Activated T-helper 2 cell treated with anti-CD3 and anti-CD28 coated beads, Interferon-gamma antibody, Interleukin-2, Interleukin-4, amounts not matched to agents 10 μg/mL and 5 μg/mL and 100 μg/mL, durations not matched to agents 14 hours and 24 hours and 36 hours (primary cell): ENCODE results near the gene CD207. TPM values are rescaled to one million over a fixed set of nuclear protein-coding genes. Genes with fewer than 3 reads are reported as not detected.
"Not testable (repeated sequence)": the region's sequence is repeated elsewhere in the genome, so short reads cannot be mapped to it uniquely, and the experiment has no call there.

Experiments
- DNase-seq: peaks from one replicate; pipeline ENCODE4 v3.0.0; 2021; ENCODE audit warnings: low spot score
- H3K27ac Mint-ChIP-seq: one replicate; pipeline ENCODE4 v1.8.0; 2021; ENCODE audit warnings: mixed read lengths
- H3K27me3 Mint-ChIP-seq: one replicate; pipeline ENCODE4 v1.8.0; 2021; ENCODE audit warnings: low read depth, mixed read lengths
- H3K36me3 Mint-ChIP-seq: one replicate; pipeline ENCODE4 v1.8.0; 2021; ENCODE audit warnings: low read depth, mixed read lengths
- H3K4me1 Mint-ChIP-seq: one replicate; pipeline ENCODE4 v1.8.0; 2021; ENCODE audit warnings: low read depth, mixed read lengths
- H3K4me3 Mint-ChIP-seq: one replicate; pipeline ENCODE4 v1.8.0; 2021; ENCODE audit warnings: low read depth, mild to moderate bottlenecking, moderate library complexity, mixed read lengths
- H3K9me3 Mint-ChIP-seq: one replicate; pipeline ENCODE4 v1.8.0; 2021; ENCODE audit warnings: mixed read lengths
- intact Hi-C: fragments of 100-400 bp; cut with micrococcal nuclease; formaldehyde crosslinking; loops from one replicate; pipeline ENCODE4 v1.15.1; 2023
- total RNA-seq: library from RNA; stranded (reverse); gene quantifications from 2 replicates; pipeline ENCODE4 v1.2.3, GENCODE V29; 2022

The CD207 gene
- total RNA-seq, result not detected in 2 replicates

- H3K36me3 Mint-ChIP-seq, result no peaks in the 10 kb centered on the region
- H3K4me1 Mint-ChIP-seq, result no peaks in the 10 kb centered on the region
- H3K9me3 Mint-ChIP-seq, result no peaks in the 10 kb centered on the region
- DNase-seq, result no peak
- intact Hi-C loops, result no loop called here
- no peak within 1 kb of the TSS for H3K4me3 Mint-ChIP-seq
- H3K27ac Mint-ChIP-seq, result no peak within 1 kb of the TSS
- no peaks in the 10 kb centered on the region for H3K27me3 Mint-ChIP-seq
These were observed at the start of gene CD207 for GRCh38 chr2:70835643-70836042. Gene CD207 (minus strand): TSS chr2:70835816. CDS start chr2:70835776, 40 bp downstream.

GRCh38 chr2:70878543-70878942 lies 42.9 kb upstream of the CD207 start:
- H3K27me3 Mint-ChIP-seq, result peaks cover 70% of the 10 kb centered on the region
- H3K27ac Mint-ChIP-seq, result peak overlapping the region; percentile 59
- intact Hi-C loops, DNase-seq, H3K4me3 Mint-ChIP-seq, H3K36me3 Mint-ChIP-seq, H3K9me3 Mint-ChIP-seq: not testable (repeated sequence)
- H3K4me1 Mint-ChIP-seq, result peaks cover 10% of the 10 kb centered on the region

GRCh38 chr2:70876138-70876537 lies 40.5 kb upstream of the CD207 start:
- DNase-seq, H3K27ac Mint-ChIP-seq, H3K9me3 Mint-ChIP-seq, H3K36me3 Mint-ChIP-seq, H3K4me3 Mint-ChIP-seq, intact Hi-C loops: not testable (repeated sequence)
- Mint-ChIP-seq H3K4me1 (peaks cover 10% of the 10 kb centered on the region), H3K27me3 (peaks cover 66% of the 10 kb centered on the region)

GRCh38 chr2:70873541-70873940 lies 37.9 kb upstream of the CD207 start:
- H3K4me3 Mint-ChIP-seq, result no peak overlapping the region
- H3K36me3 Mint-ChIP-seq, result no peaks in the 10 kb centered on the region
- H3K9me3 Mint-ChIP-seq, result peaks cover 6% of the 10 kb centered on the region
- H3K27me3 Mint-ChIP-seq, result peaks cover 43% of the 10 kb centered on the region
- H3K4me1 Mint-ChIP-seq, result peaks cover 6% of the 10 kb centered on the region
- DNase-seq, result no peak
- intact Hi-C loops, result loop anchor here (5.0 kb wide), 1 partner anchor 86 kb away; no protein-coding TSS in a partner anchor
- H3K27ac Mint-ChIP-seq, result no peak overlapping the region

- Mint-ChIP-seq H3K4me3 (no peak overlapping the region), H3K27me3 (peaks cover 28% of the 10 kb centered on the region), H3K27ac (no peak overlapping the region), H3K9me3 (no peaks in the 10 kb centered on the region), H3K36me3 (no peaks in the 10 kb centered on the region), H3K4me1 (no peaks in the 10 kb centered on the region)
- intact Hi-C loops, result loop anchor here (1.0 to 5.0 kb wide), 3 partner anchors 49 to 84 kb away; no protein-coding TSS in a partner anchor
- peak; percentile 68 for DNase-seq
These were observed 36.0 kb upstream of the CD207 start for GRCh38 chr2:70871398-70872211.

GRCh38 chr2:70870790-70871189 lies 35.2 kb upstream of the CD207 start:
- no peak overlapping the region for H3K27ac Mint-ChIP-seq
- peaks cover 23% of the 10 kb centered on the region for H3K27me3 Mint-ChIP-seq
- intact Hi-C loops, result loop anchor here (1.0 to 5.0 kb wide), 3 partner anchors 50 to 83 kb away; no protein-coding TSS in a partner anchor
- no peak overlapping the region for H3K4me3 Mint-ChIP-seq
- no peak for DNase-seq
- H3K36me3 Mint-ChIP-seq, result no peaks in the 10 kb centered on the region
- H3K4me1 Mint-ChIP-seq, result no peaks in the 10 kb centered on the region
- no peaks in the 10 kb centered on the region for H3K9me3 Mint-ChIP-seq

- no peaks in the 10 kb centered on the region for H3K4me1 Mint-ChIP-seq
- no peaks in the 10 kb centered on the region for H3K36me3 Mint-ChIP-seq
- no peak overlapping the region for H3K4me3 Mint-ChIP-seq
- no peaks in the 10 kb centered on the region for H3K9me3 Mint-ChIP-seq
- no peak for DNase-seq
- peaks cover 29% of the 10 kb centered on the region for H3K27me3 Mint-ChIP-seq
- no peak overlapping the region for H3K27ac Mint-ChIP-seq
- intact Hi-C loops, result no loop called here
These were observed 33.4 kb upstream of the CD207 start for GRCh38 chr2:70868970-70869369.

GRCh38 chr2:70861777-70862625 lies 26.4 kb upstream of the CD207 start:
- Mint-ChIP-seq H3K4me3 (no peak overlapping the region), H3K9me3 (no peaks in the 10 kb centered on the region), H3K27ac (no peak overlapping the region), H3K27me3 (peaks cover 53% of the 10 kb centered on the region), H3K36me3 (no peaks in the 10 kb centered on the region), H3K4me1 (peaks cover 4% of the 10 kb centered on the region)
- DNase-seq, result peak; percentile 52
- intact Hi-C loops, result loop anchor here (2.0 kb wide), 1 partner anchor 85 kb away; no protein-coding TSS in a partner anchor

GRCh38 chr2:70855667-70856066 lies 20.1 kb upstream of the CD207 start:
- Mint-ChIP-seq H3K4me1 (peaks cover 22% of the 10 kb centered on the region), H3K4me3 (no peak overlapping the region), H3K27me3 (peaks cover 30% of the 10 kb centered on the region), H3K36me3 (no peaks in the 10 kb centered on the region), H3K9me3 (no peaks in the 10 kb centered on the region), H3K27ac (no peak overlapping the region)
- intact Hi-C loops, result no loop called here
- no peak for DNase-seq

GRCh38 chr2:70854411-70854810 lies 18.8 kb upstream of the CD207 start:
- intact Hi-C loops, result no loop called here
- DNase-seq, result no peak
- no peaks in the 10 kb centered on the region for H3K36me3 Mint-ChIP-seq
- no peaks in the 10 kb centered on the region for H3K9me3 Mint-ChIP-seq
- peaks cover 21% of the 10 kb centered on the region for H3K27me3 Mint-ChIP-seq
- no peak overlapping the region for H3K27ac Mint-ChIP-seq
- no peak overlapping the region for H3K4me3 Mint-ChIP-seq
- H3K4me1 Mint-ChIP-seq, result peaks cover 30% of the 10 kb centered on the region

- H3K4me1 Mint-ChIP-seq, result peaks cover 30% of the 10 kb centered on the region
- peaks cover 8% of the 10 kb centered on the region for H3K27me3 Mint-ChIP-seq
- intact Hi-C loops, result no loop called here
- DNase-seq, result no peak
- H3K9me3 Mint-ChIP-seq, result no peaks in the 10 kb centered on the region
- no peak overlapping the region for H3K27ac Mint-ChIP-seq
- no peaks in the 10 kb centered on the region for H3K36me3 Mint-ChIP-seq
- no peak overlapping the region for H3K4me3 Mint-ChIP-seq
These were observed 17.2 kb upstream of the CD207 start for GRCh38 chr2:70852824-70853223.

GRCh38 chr2:70851704-70852103 lies 16.1 kb upstream of the CD207 start:
- H3K9me3 Mint-ChIP-seq, result no peaks in the 10 kb centered on the region
- peak; percentile 27 for DNase-seq
- H3K27me3 Mint-ChIP-seq, result peaks cover 3% of the 10 kb centered on the region
- H3K27ac Mint-ChIP-seq, result peak overlapping the region; percentile 74
- H3K36me3 Mint-ChIP-seq, result no peaks in the 10 kb centered on the region
- H3K4me1 Mint-ChIP-seq, result peaks cover 30% of the 10 kb centered on the region
- intact Hi-C loops, result loop anchor here (1.0 to 2.0 kb wide), 2 partner anchors 25 to 34 kb away; no protein-coding TSS in a partner anchor
- no peak overlapping the region for H3K4me3 Mint-ChIP-seq
